Measurements from ENCODE around the gene CSNK2A3. TPM values are rescaled to one million over a fixed set of nuclear protein-coding genes. Genes with fewer than 3 reads are reported as not detected.

The CSNK2A3 gene
- total RNA-seq, 1 experiment from 2014 or later, result 1.7 TPM

DNA sequence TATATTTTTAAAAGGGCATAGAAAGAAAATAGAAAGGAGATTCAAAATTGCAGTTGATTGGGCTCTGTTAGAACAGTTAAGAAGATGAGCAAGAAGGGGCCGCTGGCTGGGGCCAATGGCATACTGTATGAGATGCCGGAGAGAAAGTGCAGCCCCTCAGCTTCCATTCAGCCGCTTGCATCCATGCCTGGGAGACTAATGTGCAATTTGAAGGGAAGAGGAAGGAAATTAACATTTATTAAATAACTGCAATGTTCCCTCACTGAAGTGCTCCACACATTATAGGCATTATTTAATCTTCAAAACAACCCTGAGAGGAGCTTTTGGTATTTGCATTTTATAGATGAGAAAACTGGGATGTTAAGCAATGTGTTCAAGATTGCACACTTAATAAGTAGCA is 44.7 kb upstream of the CSNK2A3 start:
- Histone ChIP-seq H2BK12ac (ENCODE audit: insufficient read length, low read depth, low read length) (no peak overlapping the region), H3K27me3 (ENCODE audit: insufficient read depth, low read length) (no peaks in the 10 kb centered on the region), H3K23ac (ENCODE audit: insufficient read length, low read depth, low read length) (no peak overlapping the region), H3K18ac (ENCODE audit: insufficient read length, low read depth, low read length) (no peak overlapping the region), H3T11ph (ENCODE audit: low read length) (no peak overlapping the region), H4K5ac (ENCODE audit: insufficient read length, low read depth, low read length) (no peak overlapping the region), H2BK15ac (ENCODE audit: low read depth, low read length) (no peak overlapping the region), H3K14ac (ENCODE audit: insufficient read depth, low read length) (no peak overlapping the region), H3K4me1 (ENCODE audit: insufficient read depth, low read length) (no peaks in the 10 kb centered on the region), H4K91ac (ENCODE audit: insufficient read length, low read depth, low read length) (no peak overlapping the region), H3K79me2 (ENCODE audit: insufficient read depth, low read length) (no peaks in the 10 kb centered on the region), H3K4ac (ENCODE audit: low read depth, low read length) (no peak overlapping the region), H2BK20ac (ENCODE audit: low read depth, low read length, poor library complexity, severe bottlenecking) (no peak overlapping the region), H3K23me2 (ENCODE audit: insufficient read length, low read depth, low read length, poor library complexity, severe bottlenecking) (no peaks in the 10 kb centered on the region), H3K79me1 (ENCODE audit: insufficient read depth, low read depth, low read length, poor library complexity, severe bottlenecking) (no peaks in the 10 kb centered on the region), H2AFZ (ENCODE audit: low read length) (no peak overlapping the region), H4K20me1 (ENCODE audit: control insufficient read depth, insufficient read depth, insufficient read length) (no peaks in the 10 kb centered on the region), H3K4me2 (ENCODE audit: insufficient read depth, insufficient read length, low read length) (no peak overlapping the region), H3K9ac (ENCODE audit: extremely low read depth, insufficient read length, low read length) (no peak overlapping the region), H3K56ac (ENCODE audit: insufficient read length, low read depth, low read length) (no peak overlapping the region), H2AK5ac (ENCODE audit: insufficient read length, low read length) (no peak overlapping the region), H3K9me3 (ENCODE audit: control insufficient read depth, low read depth, low read length) (no peaks in the 10 kb centered on the region), H3K27ac (ENCODE audit: insufficient read length, low read depth, low read length) (no peak overlapping the region), H4K8ac (replicated peaks; ENCODE audit: insufficient read length, low read depth, low read length) (no peak overlapping the region), H2BK5ac (ENCODE audit: insufficient read length, low read length) (no peak overlapping the region), H2BK120ac (ENCODE audit: low read depth, low read length, poor library complexity, severe bottlenecking) (no peak overlapping the region)
- H3K27me3 Mint-ChIP-seq (ENCODE audit: low read depth), result peaks cover 10% of the 10 kb centered on the region
- WGBS (ENCODE audit: extremely low coverage, insufficient read length, low lambda C conversion rate), result no CpG with 5 or more reads among the region's 3 CpGs
- no peaks in the 10 kb centered on the region for H3K36me3 Mint-ChIP-seq (ENCODE audit: insufficient read depth in 1 of 3, low read depth in 3 of 3)
- no peak overlapping the region for H3K4me3 Mint-ChIP-seq
- TF ChIP-seq, protein P1, sequence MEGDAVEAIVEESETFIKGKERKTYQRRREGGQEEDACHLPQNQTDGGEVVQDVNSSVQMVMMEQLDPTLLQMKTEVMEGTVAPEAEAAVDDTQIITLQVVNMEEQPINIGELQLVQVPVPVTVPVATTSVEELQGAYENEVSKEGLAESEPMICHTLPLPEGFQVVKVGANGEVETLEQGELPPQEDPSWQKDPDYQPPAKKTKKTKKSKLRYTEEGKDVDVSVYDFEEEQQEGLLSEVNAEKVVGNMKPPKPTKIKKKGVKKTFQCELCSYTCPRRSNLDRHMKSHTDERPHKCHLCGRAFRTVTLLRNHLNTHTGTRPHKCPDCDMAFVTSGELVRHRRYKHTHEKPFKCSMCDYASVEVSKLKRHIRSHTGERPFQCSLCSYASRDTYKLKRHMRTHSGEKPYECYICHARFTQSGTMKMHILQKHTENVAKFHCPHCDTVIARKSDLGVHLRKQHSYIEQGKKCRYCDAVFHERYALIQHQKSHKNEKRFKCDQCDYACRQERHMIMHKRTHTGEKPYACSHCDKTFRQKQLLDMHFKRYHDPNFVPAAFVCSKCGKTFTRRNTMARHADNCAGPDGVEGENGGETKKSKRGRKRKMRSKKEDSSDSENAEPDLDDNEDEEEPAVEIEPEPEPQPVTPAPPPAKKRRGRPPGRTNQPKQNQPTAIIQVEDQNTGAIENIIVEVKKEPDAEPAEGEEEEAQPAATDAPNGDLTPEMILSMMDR (conservative IDR thresholded peaks at IDR 0.05), result no peak
- no peaks in the 10 kb centered on the region for H3K9me3 Mint-ChIP-seq
- H3K27ac Mint-ChIP-seq, result no peak overlapping the region
- H3K4me1 Mint-ChIP-seq, result peaks cover 6% of the 10 kb centered on the region in 2 experiments
- DNase-seq, result no peak

Data from H9 (cell line).